Lower lobe of right lung (tissue), 2 donors: ENCODE data around the gene CHST7. TPM values are rescaled to one million over a fixed set of nuclear protein-coding genes. Genes with fewer than 3 reads are reported as not detected.
A peak's percentile ranks its signal among the peaks of the same experiment; 100 is the strongest.
"Not testable (repeated sequence)": the region's sequence is repeated elsewhere in the genome, so short reads cannot be mapped to it uniquely, and the experiment has no call there.

ENCODE experiments used
- ATAC-seq, 2 donors: fragments of 200-7000 bp; cut with Tn5 transposase; one replicate each; pipeline ENCODE4 v1.9.1; 2020 to 2022; ENCODE audit warnings: mild to moderate bottlenecking in 2 of 2, moderate library complexity in 2 of 2
- DNase-seq: peaks from one replicate; pipeline ENCODE4 v3.0.0-alpha.2; 2020
- H3K27ac ChIP-seq: fragments of 200-600 bp; one replicate; pipeline ENCODE4 v1.8.0; 2022
- H3K27me3 ChIP-seq: fragments of 200-600 bp; one replicate; pipeline ENCODE4 v1.8.0; 2022; ENCODE audit warnings: low read depth
- H3K36me3 ChIP-seq: fragments of 200-600 bp; one replicate; pipeline ENCODE4 v1.8.0; 2022; ENCODE audit warnings: mild to moderate bottlenecking
- H3K4me1 ChIP-seq: fragments of 200-600 bp; one replicate; pipeline ENCODE4 v1.8.0; 2022
- H3K4me3 ChIP-seq: fragments of 200-600 bp; one replicate; pipeline ENCODE4 v1.8.0; 2022; ENCODE audit warnings: mild to moderate bottlenecking
- H3K9me3 ChIP-seq: fragments of 200-600 bp; one replicate; pipeline ENCODE4 v1.8.0; 2022
- intact Hi-C: fragments of 100-400 bp; cut with DNase I; formaldehyde crosslinking; loops from one replicate; pipeline ENCODE4 v1.11.0; 2022
- long read RNA-seq: library from polyadenylated mRNA; unstranded; transcript quantifications from one replicate; pipeline ENCODE4 v2.0.0, GENCODE V29; 2021
- total RNA-seq: library from RNA; stranded (reverse); fragmentation: NEBNext Ultra II Directional; extraction: Animal tissue kit (Norgen Biotek cat#: 25700); gene quantifications from one replicate; pipeline ENCODE4 v1.2.1, GENCODE V29; 2021
- TF ChIP-seq, protein P1 (sequence below): fragments of 200-600 bp; IDR thresholded peaks from one replicate; pipeline ENCODE4 v1.8.0; 2022; ENCODE audit warnings: antibody characterized with exemption, mild to moderate bottlenecking
- donor health status: DM: no; HTN: yes; CAD: no; lungs with severe emphysema.

CHST7 gene, protein sequence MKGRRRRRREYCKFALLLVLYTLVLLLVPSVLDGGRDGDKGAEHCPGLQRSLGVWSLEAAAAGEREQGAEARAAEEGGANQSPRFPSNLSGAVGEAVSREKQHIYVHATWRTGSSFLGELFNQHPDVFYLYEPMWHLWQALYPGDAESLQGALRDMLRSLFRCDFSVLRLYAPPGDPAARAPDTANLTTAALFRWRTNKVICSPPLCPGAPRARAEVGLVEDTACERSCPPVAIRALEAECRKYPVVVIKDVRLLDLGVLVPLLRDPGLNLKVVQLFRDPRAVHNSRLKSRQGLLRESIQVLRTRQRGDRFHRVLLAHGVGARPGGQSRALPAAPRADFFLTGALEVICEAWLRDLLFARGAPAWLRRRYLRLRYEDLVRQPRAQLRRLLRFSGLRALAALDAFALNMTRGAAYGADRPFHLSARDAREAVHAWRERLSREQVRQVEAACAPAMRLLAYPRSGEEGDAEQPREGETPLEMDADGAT
- total RNA-seq: 7.4 TPM
- long read RNA-seq, transcript CHST7-201 (2 exons, 2,289 nt): major isoform, 26 of 27 reads
- long read RNA-seq, partial matches to known transcripts: 0 of 27 reads
- long read RNA-seq, other reads (novel, unspliced or antisense): 1 of 27 reads

DNA sequence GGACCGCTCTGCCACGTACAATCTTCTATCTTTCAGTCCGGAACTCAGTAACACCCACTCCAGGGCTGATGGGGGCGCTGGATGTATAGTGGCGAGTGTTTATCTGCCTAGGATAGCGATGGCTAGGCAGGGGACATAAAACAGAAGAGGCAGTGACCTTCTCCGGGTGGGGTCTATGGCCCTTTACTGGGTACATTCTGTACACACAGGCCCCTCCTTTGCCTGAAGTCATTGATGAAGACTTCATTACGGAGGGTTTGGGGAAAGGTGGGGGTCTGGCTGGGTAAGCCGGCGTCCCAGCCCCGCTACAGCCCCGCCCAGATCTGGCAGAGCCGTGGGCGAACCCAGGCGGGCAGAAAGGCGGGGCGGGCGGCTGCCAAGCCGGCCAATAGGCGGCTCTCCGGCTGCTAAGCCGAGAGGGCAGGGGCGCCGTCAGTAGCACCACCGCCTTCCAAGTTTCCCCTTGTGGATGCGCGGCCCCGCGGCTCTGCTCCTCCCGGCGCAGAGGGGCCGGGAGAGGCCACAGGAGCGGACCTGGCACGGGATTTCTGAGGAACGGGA lies at the start of gene CHST7:
Gene CHST7 (plus strand): TSS at position 435 of the 561 bp plus-strand sequence. CDS start 167 bp downstream, outside the sequence.
- peak; percentile 88 to 91 for ATAC-seq
- Histone ChIP-seq H3K4me1 (no peaks in the 10 kb centered on the region), H3K9me3 (no peaks in the 10 kb centered on the region), H3K27me3 (no peaks in the 10 kb centered on the region), H3K36me3 (no peaks in the 10 kb centered on the region), H3K27ac (peak within 1 kb of the TSS; percentile 62), H3K4me3 (peak within 1 kb of the TSS; percentile 63)
- TF ChIP-seq, protein P1, sequence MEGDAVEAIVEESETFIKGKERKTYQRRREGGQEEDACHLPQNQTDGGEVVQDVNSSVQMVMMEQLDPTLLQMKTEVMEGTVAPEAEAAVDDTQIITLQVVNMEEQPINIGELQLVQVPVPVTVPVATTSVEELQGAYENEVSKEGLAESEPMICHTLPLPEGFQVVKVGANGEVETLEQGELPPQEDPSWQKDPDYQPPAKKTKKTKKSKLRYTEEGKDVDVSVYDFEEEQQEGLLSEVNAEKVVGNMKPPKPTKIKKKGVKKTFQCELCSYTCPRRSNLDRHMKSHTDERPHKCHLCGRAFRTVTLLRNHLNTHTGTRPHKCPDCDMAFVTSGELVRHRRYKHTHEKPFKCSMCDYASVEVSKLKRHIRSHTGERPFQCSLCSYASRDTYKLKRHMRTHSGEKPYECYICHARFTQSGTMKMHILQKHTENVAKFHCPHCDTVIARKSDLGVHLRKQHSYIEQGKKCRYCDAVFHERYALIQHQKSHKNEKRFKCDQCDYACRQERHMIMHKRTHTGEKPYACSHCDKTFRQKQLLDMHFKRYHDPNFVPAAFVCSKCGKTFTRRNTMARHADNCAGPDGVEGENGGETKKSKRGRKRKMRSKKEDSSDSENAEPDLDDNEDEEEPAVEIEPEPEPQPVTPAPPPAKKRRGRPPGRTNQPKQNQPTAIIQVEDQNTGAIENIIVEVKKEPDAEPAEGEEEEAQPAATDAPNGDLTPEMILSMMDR: no peak
- peak; percentile 70 for DNase-seq
- intact Hi-C loops: no loop called here

DNA sequence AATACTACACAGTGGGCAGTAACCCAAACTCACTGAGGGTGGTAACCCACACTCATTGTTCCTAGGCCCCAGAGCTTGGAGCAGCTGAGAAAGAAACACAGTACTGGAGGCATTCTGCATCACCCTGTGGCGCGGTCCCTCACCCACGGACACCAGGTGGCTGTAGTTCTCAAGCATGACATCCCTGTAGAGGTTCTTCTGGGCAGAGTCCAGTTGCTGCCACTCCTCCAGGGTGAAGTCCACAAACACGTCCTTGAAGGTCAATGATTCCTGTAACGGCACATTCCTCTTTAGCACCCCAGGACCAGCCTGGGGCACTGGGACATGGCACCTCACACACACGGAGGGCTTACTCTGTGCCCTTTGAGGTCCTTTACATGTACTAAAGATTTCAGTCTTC lies 44.9 kb upstream of the CHST7 start:
- H3K27ac ChIP-seq, H3K4me1 ChIP-seq, H3K4me3 ChIP-seq, DNase-seq, H3K27me3 ChIP-seq, intact Hi-C loops, H3K9me3 ChIP-seq, ATAC-seq, H3K36me3 ChIP-seq: not testable (repeated sequence)

DNA sequence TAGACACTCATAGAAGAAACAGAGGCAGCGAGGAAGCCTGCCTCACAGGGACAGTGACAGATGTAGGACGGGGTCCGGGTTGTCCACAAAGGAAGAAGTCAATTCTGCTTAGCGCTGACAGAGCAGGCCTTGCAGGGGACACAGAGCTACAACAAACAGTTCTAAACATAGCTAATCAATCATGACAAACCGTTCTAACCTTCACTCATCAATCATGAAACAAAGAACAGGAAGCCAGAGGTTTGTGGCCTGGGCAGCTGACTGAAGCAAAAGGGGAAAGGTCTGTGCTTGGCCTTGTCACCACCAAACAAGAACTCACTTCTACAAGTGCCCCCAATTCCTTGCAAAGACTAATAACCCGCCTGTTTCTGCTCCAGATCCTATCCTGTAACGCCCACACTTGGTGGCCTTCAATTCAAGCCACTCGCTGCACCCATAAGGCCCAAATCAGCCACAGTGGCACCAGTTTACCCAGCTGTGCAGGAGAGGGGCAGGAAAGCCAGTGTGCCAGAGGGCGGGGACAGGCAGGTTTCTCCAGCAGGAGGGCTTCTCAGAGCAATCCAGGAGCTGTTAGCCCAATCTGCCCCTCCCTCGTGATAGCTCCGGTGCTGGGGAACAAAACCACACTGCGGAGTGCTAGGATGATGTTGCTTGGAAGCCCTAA lies 43.7 kb upstream of the CHST7 start:
- H3K4me1 ChIP-seq, intact Hi-C loops, H3K4me3 ChIP-seq, DNase-seq, H3K9me3 ChIP-seq, H3K36me3 ChIP-seq, H3K27me3 ChIP-seq, ATAC-seq, H3K27ac ChIP-seq: not testable (repeated sequence)

DNA sequence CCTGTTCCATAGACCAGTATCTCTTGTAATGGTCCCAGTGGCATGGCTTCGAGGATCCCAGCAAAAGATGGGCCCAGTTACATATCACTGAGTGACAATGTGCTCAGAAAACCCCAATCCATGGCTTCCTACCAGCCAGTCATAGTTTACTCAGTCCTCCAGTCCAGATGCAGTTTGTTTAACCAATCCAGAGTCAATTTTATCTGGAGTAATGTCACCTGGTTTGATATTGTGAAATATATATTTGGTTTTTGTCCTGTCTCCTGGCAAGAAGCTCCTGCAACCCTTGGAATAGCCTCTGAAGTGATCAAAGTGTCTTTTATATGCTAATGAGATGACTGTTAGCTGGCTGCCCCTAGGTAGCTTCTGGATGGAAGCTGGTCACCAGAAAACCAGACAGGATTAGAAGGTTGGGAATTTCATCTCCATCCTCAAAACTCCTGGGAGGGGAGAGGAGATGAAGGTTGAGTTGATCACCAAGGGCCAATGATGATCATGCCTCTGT lies 43.1 kb upstream of the CHST7 start:
- ATAC-seq, H3K27me3 ChIP-seq, H3K27ac ChIP-seq, H3K4me1 ChIP-seq, H3K4me3 ChIP-seq, H3K9me3 ChIP-seq, DNase-seq, H3K36me3 ChIP-seq, intact Hi-C loops: not testable (repeated sequence)

DNA sequence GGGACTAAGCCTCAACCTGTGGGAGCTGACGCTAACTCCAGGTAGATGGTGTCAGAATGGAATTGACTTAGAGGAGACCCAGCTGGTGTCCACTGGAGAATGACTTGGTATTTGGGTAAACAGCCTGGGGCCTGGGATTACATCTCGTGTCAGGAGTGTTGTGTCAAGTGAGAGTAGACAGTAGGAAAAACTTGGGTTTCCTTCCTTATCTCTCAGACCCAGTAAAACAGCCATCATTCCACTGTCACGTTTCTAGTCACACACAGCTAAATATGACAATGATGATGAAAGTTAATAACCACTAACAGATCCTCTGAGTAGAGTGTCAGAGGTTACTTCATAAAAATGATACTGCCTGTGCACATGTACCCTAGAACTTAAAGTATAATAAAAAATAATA lies 42.1 kb upstream of the CHST7 start:
- DNase-seq: no peak
- H3K4me3 ChIP-seq: no peak overlapping the region
- H3K27ac ChIP-seq: no peak overlapping the region
- no peak for ATAC-seq
- no peaks in the 10 kb centered on the region for H3K36me3 ChIP-seq
- no peaks in the 10 kb centered on the region for H3K27me3 ChIP-seq
- TF ChIP-seq, protein P1: no peak
- intact Hi-C loops: no loop called here
- no peaks in the 10 kb centered on the region for H3K9me3 ChIP-seq
- no peaks in the 10 kb centered on the region for H3K4me1 ChIP-seq

DNA sequence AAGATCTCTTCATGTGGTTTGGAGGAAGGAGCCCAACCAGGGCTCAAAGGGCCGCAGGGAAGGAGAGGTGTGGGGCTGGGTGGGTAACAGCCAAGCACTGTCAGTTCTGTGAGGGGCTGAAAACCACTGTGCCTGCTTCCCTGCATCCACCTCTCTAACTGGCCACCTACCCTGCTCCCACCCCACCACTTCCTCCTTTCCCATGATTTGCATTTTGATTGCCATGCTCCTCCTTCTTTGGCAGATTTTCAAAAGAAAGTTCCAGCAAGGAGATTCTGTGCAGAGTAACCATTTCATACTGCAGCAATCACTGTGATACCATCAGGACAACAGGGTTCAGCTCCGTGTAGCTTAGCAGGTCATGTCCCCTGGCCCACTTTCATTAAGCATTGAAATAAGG lies 30.1 kb upstream of the CHST7 start:
- ATAC-seq: no peak
- peaks cover 8% of the 10 kb centered on the region for H3K4me1 ChIP-seq
- intact Hi-C loops: no loop called here
- no peaks in the 10 kb centered on the region for H3K9me3 ChIP-seq
- no peak overlapping the region for H3K4me3 ChIP-seq
- TF ChIP-seq, protein P1: no peak
- H3K36me3 ChIP-seq: no peaks in the 10 kb centered on the region
- H3K27me3 ChIP-seq: no peaks in the 10 kb centered on the region
- no peak for DNase-seq
- H3K27ac ChIP-seq: no peak overlapping the region

DNA sequence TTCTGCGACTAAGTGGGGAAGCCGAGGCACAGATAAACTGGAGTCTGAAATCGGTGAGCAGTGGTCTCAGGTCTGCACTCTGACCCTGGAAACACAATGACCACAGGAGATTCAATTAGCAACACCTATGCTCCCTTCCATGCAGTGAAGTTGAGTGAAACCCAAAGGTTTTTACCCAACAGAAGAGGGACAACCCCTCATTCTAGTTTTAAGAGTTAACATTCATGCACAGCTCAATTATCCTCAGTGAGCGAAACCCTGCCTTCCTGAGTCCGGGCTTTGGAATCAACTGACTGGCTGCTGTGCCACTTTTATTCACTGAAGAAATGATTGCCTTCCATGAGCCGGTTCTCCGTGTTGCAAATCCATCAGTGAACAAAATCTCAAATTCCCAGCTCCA lies 29.0 kb upstream of the CHST7 start:
- H3K36me3 ChIP-seq, DNase-seq, H3K4me1 ChIP-seq, H3K9me3 ChIP-seq, H3K27me3 ChIP-seq, ATAC-seq, intact Hi-C loops: not testable (repeated sequence)
- peak overlapping the region; percentile 79 for H3K4me3 ChIP-seq
- peak overlapping the region; percentile 82 for H3K27ac ChIP-seq
